ENCODE results near the gene HSD17B1.

Gene HSD17B1

GRCh38 chr17:42586514-42587230, 33.9 kb downstream of the HSD17B1 start:
- TF ChIP-seq, protein P1, sequence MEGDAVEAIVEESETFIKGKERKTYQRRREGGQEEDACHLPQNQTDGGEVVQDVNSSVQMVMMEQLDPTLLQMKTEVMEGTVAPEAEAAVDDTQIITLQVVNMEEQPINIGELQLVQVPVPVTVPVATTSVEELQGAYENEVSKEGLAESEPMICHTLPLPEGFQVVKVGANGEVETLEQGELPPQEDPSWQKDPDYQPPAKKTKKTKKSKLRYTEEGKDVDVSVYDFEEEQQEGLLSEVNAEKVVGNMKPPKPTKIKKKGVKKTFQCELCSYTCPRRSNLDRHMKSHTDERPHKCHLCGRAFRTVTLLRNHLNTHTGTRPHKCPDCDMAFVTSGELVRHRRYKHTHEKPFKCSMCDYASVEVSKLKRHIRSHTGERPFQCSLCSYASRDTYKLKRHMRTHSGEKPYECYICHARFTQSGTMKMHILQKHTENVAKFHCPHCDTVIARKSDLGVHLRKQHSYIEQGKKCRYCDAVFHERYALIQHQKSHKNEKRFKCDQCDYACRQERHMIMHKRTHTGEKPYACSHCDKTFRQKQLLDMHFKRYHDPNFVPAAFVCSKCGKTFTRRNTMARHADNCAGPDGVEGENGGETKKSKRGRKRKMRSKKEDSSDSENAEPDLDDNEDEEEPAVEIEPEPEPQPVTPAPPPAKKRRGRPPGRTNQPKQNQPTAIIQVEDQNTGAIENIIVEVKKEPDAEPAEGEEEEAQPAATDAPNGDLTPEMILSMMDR (IDR thresholded peaks at IDR 0.05; ENCODE audit: low read depth, low read length): no peak
- no peak overlapping the region for H3K27ac ChIP-seq
- H3K36me3 ChIP-seq: peaks cover 94% of the 10 kb centered on the region
- H3K4me3 ChIP-seq (ENCODE audit: low read depth, low read length): no peak overlapping the region
- DNase-seq: no peak
- no peaks in the 10 kb centered on the region for H3K27me3 ChIP-seq (ENCODE audit: insufficient read depth, low read depth, severe bottlenecking)
- no peaks in the 10 kb centered on the region for H3K9me3 ChIP-seq (ENCODE audit: severe bottlenecking)

DNA sequence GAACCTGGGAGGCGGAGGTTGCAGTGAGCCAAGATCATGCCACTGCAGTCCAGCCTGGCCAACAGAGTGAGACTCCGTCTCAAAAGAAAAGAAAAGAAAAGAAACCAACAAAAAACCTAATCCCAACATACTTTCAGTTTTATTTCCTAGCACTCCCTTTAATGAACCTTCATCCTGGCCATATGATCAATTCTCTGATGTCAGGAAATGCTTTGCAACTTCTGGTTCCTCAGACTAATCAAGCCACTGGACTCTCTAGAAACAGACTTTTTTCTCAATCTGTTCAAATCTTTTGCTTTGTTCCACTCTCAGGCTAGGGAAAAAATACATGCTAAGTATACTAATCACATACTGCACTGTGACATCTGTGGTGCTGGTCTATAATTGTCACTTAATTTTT, 38.2 kb downstream of the HSD17B1 start:
- TF ChIP-seq, protein P1 (IDR thresholded peaks at IDR 0.05; ENCODE audit: low read depth, low read length): no peak
- Histone ChIP-seq H3K9me3 (ENCODE audit: severe bottlenecking) (no peaks in the 10 kb centered on the region), H3K36me3 (peaks cover 63% of the 10 kb centered on the region), H3K4me3 (ENCODE audit: low read depth, low read length) (no peak overlapping the region), H3K27me3 (ENCODE audit: insufficient read depth, low read depth, severe bottlenecking) (no peaks in the 10 kb centered on the region), H3K27ac (no peak overlapping the region)
- no peak for DNase-seq

DNA sequence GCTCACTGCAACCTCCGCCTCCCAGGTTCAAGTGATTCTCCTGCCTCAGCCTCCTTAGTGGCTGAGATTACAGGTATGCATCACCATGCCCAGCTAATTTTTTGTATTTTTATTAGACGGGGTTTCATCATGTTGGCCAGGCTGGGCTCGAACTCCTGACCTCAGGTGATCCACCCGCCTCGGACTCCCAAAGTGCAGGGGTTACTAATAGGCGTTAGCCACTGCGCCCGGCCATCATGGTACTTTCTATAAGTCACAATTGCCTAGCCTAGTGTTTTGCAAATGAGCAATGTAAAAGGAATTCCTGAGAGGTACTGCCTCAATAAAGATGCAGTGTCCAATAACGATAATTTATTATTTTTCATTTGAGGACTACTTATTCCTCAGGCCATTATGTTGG, 38.7 kb downstream of the HSD17B1 start:
- Histone ChIP-seq H3K36me3 (peaks cover 59% of the 10 kb centered on the region), H3K27ac (no peak overlapping the region), H3K4me3 (ENCODE audit: low read depth, low read length) (no peak overlapping the region), H3K27me3 (ENCODE audit: insufficient read depth, low read depth, severe bottlenecking) (no peaks in the 10 kb centered on the region), H3K9me3 (ENCODE audit: severe bottlenecking) (no peaks in the 10 kb centered on the region)
- TF ChIP-seq, protein P1 (IDR thresholded peaks at IDR 0.05; ENCODE audit: low read depth, low read length): no peak
- DNase-seq: no peak

DNA sequence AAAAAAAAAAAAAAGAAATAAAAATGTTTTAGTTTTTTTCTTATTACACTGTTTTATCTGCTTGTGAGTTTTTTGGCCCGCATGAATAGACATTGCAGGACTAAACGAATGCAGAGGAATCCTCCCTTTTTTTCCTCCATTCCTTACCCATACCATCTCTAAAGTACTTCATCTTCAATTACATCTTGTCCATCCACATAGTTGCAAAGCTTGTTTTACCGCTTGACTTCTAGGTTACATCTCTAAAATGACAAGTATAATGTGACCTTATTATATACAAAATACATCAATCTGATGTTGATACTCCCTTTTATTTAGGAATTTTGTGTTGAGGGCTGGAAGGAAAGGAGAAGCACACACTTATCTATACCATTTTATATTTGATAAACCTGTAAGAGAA, 43.7 kb downstream of the HSD17B1 start:
- no peak overlapping the region for H3K4me3 ChIP-seq (ENCODE audit: low read depth, low read length)
- H3K27ac ChIP-seq: no peak overlapping the region
- no peak for DNase-seq
- no peaks in the 10 kb centered on the region for H3K27me3 ChIP-seq (ENCODE audit: insufficient read depth, low read depth, severe bottlenecking)
- H3K36me3 ChIP-seq: peaks cover 14% of the 10 kb centered on the region
- TF ChIP-seq, protein P1 (IDR thresholded peaks at IDR 0.05; ENCODE audit: low read depth, low read length): no peak
- H3K9me3 ChIP-seq (ENCODE audit: severe bottlenecking): no peaks in the 10 kb centered on the region

GRCh38 chr17:42598905-42599304, 46.2 kb downstream of the HSD17B1 start:
- H3K27ac ChIP-seq: no peak overlapping the region
- no peak overlapping the region for H3K4me3 ChIP-seq (ENCODE audit: low read depth, low read length)
- no peaks in the 10 kb centered on the region for H3K27me3 ChIP-seq (ENCODE audit: insufficient read depth, low read depth, severe bottlenecking)
- no peak for DNase-seq
- TF ChIP-seq, protein P1 (IDR thresholded peaks at IDR 0.05; ENCODE audit: low read depth, low read length): no peak
- H3K36me3 ChIP-seq: peaks cover 9% of the 10 kb centered on the region; the same call in 1 of the 2 replicates
- no peaks in the 10 kb centered on the region for H3K9me3 ChIP-seq (ENCODE audit: severe bottlenecking)

GRCh38 chr17:42603318-42603717, 50.6 kb downstream of the HSD17B1 start:
- Histone ChIP-seq H3K27ac (no peak overlapping the region), H3K27me3 (ENCODE audit: insufficient read depth, low read depth, severe bottlenecking) (no peaks in the 10 kb centered on the region), H3K4me3 (ENCODE audit: low read depth, low read length) (no peak overlapping the region), H3K36me3 (peaks cover 5% of the 10 kb centered on the region; the same call in 1 of the 2 replicates), H3K9me3 (ENCODE audit: severe bottlenecking) (no peaks in the 10 kb centered on the region)
- TF ChIP-seq, protein P1 (IDR thresholded peaks at IDR 0.05; ENCODE audit: low read depth, low read length): no peak
- no peak for DNase-seq
